Central memory CD8-positive, alpha-beta T cell (primary cell): ENCODE results near the gene SRRM5.
A peak's percentile ranks its signal among the peaks of the same experiment; 100 is the strongest.

Experiments
- ATAC-seq: fragments of 150-1000 bp; cut with Tn5 transposase; replicated peaks from 2 replicates; pipeline ENCODE4 v1.10.0; 2022; ENCODE audit warnings: mild to moderate bottlenecking, moderate FRiP score, moderate number of reproducible peaks; ENCODE audit not compliant: poor library complexity, severe bottlenecking; ENCODE audit errors: extremely low read depth
- DNase-seq, 2 donors: peaks; one replicate each; pipeline ENCODE4 v3.0.0; 2021; ENCODE audit warnings: low spot score in 2 of 2
- H3K27ac Mint-ChIP-seq: one replicate; pipeline ENCODE4 v1.8.0; 2022; ENCODE audit warnings: low read depth, mild to moderate bottlenecking, moderate library complexity, mixed read lengths
- H3K27me3 Mint-ChIP-seq: one replicate; pipeline ENCODE4 v1.8.0; 2022; ENCODE audit warnings: mixed read lengths
- H3K36me3 Mint-ChIP-seq: one replicate; pipeline ENCODE4 v1.8.0; 2022; ENCODE audit warnings: mild to moderate bottlenecking, moderate library complexity, mixed read lengths; ENCODE audit not compliant: insufficient read depth
- H3K4me1 Mint-ChIP-seq: one replicate; pipeline ENCODE4 v1.8.0; 2022; ENCODE audit warnings: mixed read lengths
- H3K4me3 Mint-ChIP-seq: one replicate; pipeline ENCODE4 v1.8.0; 2022; ENCODE audit warnings: mild to moderate bottlenecking, moderate library complexity, mixed read lengths
- H3K9me3 Mint-ChIP-seq: one replicate; pipeline ENCODE4 v1.8.0; 2022; ENCODE audit warnings: mixed read lengths

The SRRM5 gene

DNA sequence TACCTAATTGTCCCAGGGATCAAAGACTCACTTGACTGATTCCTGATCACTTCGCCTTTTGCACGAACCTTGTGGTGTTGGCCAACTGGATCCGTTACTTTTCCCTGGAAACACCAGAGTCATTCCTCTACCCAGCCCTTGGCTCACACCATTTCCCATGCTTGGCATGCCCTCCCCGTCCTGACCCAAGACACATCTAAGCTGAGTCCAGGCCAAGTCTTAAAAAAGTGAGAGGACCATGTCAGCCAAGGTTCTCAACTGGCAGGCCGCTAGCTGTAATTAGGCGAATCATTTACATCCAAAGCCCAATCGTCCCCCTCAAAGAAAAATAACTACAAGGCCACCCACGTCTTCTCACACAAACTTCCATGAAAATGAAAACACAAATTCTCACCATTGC lies 46.6 kb downstream of the SRRM5 start:
- Mint-ChIP-seq H3K4me3 (no peak overlapping the region), H3K27me3 (no peaks in the 10 kb centered on the region), H3K27ac (no peak overlapping the region), H3K36me3 (peaks cover 10% of the 10 kb centered on the region), H3K9me3 (no peaks in the 10 kb centered on the region), H3K4me1 (no peaks in the 10 kb centered on the region)
- DNase-seq (no peak), ATAC-seq (no peak)

DNA sequence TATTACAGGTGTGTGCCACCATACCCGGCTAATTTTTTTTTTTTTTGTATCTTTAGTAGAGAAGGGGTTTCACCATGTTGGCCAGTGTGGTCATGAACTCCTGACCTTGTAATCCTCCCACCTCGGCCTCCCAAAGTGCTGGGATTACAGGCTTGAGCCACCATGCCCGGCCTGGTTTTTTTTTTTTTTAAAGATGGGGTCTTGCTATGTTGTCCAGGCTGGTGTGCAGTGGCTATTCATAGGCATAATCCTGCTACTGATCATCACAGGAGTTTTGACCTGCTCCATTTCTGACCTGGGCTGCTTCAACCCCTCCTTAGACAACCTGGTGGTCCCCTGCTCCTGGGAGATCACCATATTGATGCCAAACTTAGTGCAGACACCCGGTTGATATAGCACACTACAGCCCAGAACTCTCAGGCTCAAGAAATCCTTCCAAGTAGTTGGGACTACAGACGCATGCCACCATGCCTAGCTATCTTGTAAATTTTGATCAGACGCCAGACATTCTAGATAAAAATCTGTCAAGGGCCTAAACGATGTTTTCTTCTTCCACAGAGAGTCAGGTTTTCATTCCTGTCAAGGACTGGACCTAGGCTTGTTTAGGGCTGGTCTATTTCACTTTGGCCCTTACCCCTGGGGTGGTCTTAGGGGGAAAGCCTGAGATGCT lies 48.5 kb downstream of the SRRM5 start:
- ATAC-seq (no peak), DNase-seq (no peak)
- Mint-ChIP-seq H3K4me1 (peaks cover 15% of the 10 kb centered on the region), H3K9me3 (no peaks in the 10 kb centered on the region), H3K36me3 (peaks cover 13% of the 10 kb centered on the region), H3K4me3 (no peak overlapping the region), H3K27ac (no peak overlapping the region), H3K27me3 (no peaks in the 10 kb centered on the region)

DNA sequence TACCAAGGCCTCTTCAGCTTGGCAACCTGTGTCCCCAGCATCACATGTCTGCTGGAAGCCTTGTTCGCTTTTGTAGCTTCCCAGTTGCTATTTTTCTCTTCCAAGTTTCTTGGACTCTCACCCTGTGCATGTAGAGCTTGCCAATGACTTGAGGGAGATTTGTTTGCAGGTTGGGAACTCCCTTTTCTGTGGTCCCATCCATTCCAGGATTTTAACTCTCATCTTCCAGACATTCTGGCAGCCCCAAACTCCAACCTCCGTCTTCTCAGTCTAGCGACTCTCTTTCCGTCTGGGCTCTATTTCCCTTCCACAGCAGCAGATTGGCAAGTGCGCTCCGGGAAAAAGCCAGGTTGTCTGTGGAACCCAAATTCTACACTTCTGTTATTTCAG lies 49.1 kb downstream of the SRRM5 start:
- H3K27me3 Mint-ChIP-seq, result no peaks in the 10 kb centered on the region
- DNase-seq (no peak), ATAC-seq (no peak)
- H3K9me3 Mint-ChIP-seq, result no peaks in the 10 kb centered on the region
- H3K27ac Mint-ChIP-seq, result no peak overlapping the region
- H3K4me1 Mint-ChIP-seq, result peaks cover 15% of the 10 kb centered on the region
- no peak overlapping the region for H3K4me3 Mint-ChIP-seq
- H3K36me3 Mint-ChIP-seq, result peaks cover 11% of the 10 kb centered on the region

DNA sequence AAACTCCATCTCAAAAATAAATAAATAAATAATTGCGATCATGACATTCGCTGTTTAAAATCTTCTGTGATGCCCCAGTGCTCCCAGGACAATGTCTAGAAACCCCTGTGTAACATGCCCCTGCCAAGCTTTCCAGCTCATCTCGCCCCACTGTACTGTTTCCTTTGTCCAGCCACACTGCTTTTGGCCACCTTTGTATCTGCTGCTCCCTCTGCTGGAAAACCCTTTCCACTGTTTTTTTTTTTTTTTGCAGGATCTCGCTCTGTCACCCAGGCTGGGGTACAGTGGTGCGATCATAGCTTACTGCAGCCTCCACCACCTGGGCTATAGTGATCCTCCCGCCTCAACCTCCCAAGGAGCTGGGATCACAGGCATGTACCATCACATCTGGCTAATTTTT lies 50.6 kb downstream of the SRRM5 start:
- ATAC-seq, result no peak
- Mint-ChIP-seq H3K36me3 (peaks cover 8% of the 10 kb centered on the region), H3K4me3 (no peak overlapping the region)

DNA sequence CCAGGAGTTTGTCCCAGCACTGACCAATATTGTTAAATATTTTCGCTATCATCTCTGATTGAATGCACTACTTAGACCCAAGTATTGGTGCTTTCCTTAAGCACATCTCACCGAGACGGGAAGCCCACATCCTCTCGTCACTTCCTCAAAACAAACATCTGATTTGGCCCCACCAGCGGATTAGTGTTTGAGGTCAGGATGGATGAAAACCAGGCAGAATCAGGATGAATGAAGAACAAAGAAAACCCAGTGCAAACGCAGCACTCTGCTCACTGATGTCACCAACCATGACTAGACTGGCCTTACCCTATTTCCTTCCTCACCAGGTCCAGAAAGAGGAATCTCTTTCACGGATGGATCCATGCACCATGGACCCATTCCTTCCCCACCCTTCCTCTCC lies 52.1 kb downstream of the SRRM5 start:
- peaks cover 31% of the 10 kb centered on the region for H3K4me1 Mint-ChIP-seq
- H3K27me3 Mint-ChIP-seq, result no peaks in the 10 kb centered on the region
- peak overlapping the region; percentile 41 for H3K4me3 Mint-ChIP-seq
- peak overlapping the region; percentile 32 for H3K27ac Mint-ChIP-seq
- DNase-seq (peak in 1 of 2 donors; percentile 29), ATAC-seq (no peak)
- peaks cover 8% of the 10 kb centered on the region for H3K36me3 Mint-ChIP-seq
- H3K9me3 Mint-ChIP-seq, result no peaks in the 10 kb centered on the region

More for the DNA sequence above, 50.6 kb downstream of the SRRM5 start:
- Mint-ChIP-seq H3K4me1 (peaks cover 15% of the 10 kb centered on the region), H3K9me3 (no peaks in the 10 kb centered on the region), H3K27ac (no peak overlapping the region), H3K27me3 (no peaks in the 10 kb centered on the region)
- no peak for DNase-seq
